Activated CD4-positive, CD25-positive, alpha-beta regulatory T cell treated with anti-CD3 and anti-CD28 coated beads, Interleukin-2, amount 50 U/mL, for 16 hours (primary cell): ENCODE results near the gene CD14.
"Not testable (repeated sequence)": the region's sequence is repeated elsewhere in the genome, so short reads cannot be mapped to it uniquely, and the experiment has no call there.

Experiments
- DNase-seq: peaks from one replicate; pipeline ENCODE4 v3.0.0-alpha.2; 2020; ENCODE audit warnings: low read depth, low spot score

The CD14 gene

GRCh38 chr5:140635291-140636257 lies 2.6 kb upstream of the CD14 start:
- no peak for DNase-seq

DNA sequence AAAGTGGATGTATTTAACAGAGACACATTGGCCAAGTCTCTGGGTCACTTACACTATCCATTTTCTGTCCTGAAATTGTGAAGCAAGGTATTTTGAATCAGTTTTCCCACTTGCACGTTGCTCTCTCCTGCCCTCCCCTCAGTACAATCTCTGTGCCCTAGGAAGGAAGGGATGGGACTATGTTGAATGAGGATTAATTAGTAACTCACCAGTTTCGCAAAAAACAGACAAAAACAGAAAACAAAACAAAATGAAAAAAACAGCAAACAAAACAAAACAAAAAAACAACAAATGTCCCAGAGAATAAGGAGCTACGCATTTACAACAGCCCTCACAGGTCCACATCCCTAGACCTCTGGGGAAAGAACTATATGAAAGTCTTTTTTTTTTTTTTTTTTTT lies 1.1 kb upstream of the CD14 start:
- no peak for DNase-seq

GRCh38 chr5:140633501-140633900 lies 526 bp upstream of the CD14 start:
- DNase-seq: no peak

GRCh38 chr5:140632366-140633020 lies 482 bp downstream of the CD14 start:
- DNase-seq: no peak

- no peak for DNase-seq
Measured at GRCh38 chr5:140631831-140632365, 1.1 kb downstream of the CD14 start.

GRCh38 chr5:140631036-140631417 lies 1.9 kb downstream of the CD14 start:
- no peak for DNase-seq

DNA sequence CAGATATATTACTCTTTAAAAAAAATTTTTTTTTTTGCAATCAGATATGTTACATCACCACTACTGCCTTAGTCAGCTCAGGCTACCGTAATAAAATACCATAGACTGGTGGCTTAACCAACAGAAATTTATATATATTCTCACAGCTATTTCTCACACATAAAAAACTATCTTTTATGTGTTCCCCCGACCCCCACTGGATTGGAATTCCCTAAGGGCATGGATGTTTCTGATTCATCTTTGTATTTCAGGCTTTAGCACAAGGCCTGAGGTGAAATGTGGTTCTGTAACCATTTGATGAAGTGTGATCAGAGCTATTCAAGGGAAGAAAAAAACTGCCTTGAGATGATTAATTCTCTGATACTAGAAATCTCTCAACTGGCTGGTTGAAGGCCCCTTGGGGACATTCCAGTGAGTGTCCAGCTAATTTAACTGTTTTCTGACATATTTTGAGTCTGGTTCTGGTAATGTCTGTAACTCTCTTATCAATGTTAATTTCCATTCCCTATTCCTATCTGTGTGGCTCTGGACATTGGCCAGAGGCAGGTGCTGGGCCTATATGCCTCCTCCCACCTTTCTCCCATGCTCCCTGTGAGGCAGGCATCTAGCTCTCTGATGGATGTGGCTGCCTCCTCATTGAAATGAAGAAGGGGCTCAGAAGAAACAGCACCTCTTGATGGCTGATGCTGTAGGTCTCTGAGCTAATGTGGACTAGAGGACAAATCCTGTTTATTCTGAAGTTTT lies 2.5 kb downstream of the CD14 start:
- no peak for DNase-seq

GRCh38 chr5:140628711-140629110 lies 4.3 kb downstream of the CD14 start:
- no peak for DNase-seq

DNA sequence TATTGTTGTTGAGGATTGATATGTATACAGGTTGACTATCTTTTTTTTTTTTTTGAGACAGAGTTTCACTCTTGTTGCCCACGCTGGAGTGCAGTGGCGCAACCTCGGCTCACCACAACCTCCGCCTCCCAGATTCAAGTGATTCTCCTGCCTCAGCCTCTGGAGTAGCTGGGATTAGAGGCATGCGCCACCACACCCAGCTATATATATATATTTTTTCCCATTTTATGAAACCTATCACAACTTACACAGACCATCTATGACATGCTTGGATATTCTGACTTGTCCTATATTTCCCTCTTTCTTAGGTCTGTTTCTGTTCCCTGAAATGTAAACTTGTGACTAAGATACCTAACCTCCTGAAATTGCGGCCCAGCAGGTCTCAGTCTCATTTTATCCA lies 5.0 kb downstream of the CD14 start:
- DNase-seq: no peak

- not testable (repeated sequence) for DNase-seq
Measured at GRCh38 chr5:140624886-140625285, 8.1 kb downstream of the CD14 start.

DNA sequence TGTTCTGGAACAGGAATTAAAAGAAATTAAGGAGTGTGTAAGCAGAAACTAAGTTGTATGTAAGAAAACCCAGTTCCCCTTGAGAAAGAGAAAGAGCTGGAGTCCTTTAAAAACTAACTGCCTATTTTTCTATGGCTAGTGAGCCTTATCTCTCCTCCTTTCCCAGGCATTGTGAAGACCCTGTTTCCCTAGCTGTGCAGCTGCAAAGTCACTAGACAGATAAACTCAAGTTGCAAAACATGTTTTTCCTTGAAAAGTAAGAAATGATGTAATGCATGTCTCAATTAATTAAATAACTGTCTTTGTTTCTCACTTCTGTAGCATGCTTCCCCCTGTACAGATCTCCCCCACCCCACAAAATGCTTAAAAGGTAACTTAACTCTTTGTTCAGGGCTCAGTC lies 9.9 kb downstream of the CD14 start:
- not testable (repeated sequence) for DNase-seq

DNA sequence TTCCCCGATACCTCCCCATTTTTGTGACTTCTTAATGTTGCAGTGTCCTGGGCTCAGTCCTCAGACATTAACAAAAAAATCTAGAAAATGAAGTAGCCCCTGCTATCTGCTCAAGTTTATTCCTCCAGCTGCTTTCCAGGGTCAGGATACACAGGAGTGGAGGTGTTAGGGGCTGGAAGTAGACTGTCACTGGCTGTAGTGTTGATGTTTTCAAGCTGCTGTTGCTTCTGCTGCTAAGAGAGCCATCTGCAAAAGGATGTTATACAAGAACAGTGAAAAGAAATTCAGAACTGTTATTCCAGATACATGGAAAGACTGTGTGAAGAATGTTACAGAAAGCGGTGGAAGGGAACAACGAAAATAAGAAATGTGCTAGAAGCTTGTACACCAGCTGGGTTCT lies 10.7 kb downstream of the CD14 start:
- DNase-seq: no peak

GRCh38 chr5:140611020-140611521 lies 21.9 kb downstream of the CD14 start:
- no peak for DNase-seq

DNA sequence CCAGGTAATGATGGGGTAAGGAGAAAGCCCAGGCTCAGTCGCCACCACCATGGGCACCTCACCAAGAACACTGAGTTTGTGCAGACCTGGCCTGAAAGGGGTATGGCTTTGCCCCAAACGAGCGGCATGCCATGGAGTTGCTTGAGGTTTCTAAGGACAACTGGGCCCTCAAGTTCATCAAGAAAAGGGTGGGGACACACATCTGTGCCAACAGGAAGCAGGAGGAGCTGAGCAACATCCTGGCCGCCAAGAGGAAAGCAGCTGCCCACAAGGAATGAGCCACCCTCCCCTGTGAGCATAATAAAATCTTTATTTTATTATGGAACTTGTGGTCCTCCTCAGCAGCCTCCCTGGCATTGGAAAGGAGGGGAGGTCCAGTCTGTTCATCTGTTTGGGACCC lies 23.8 kb downstream of the CD14 start:
- no peak for DNase-seq

- DNase-seq: no peak
Measured at GRCh38 chr5:140608722-140609121, 24.3 kb downstream of the CD14 start.

GRCh38 chr5:140607031-140607430 lies 25.9 kb downstream of the CD14 start:
- no peak for DNase-seq

GRCh38 chr5:140605879-140606278 lies 27.1 kb downstream of the CD14 start:
- DNase-seq: no peak

DNA sequence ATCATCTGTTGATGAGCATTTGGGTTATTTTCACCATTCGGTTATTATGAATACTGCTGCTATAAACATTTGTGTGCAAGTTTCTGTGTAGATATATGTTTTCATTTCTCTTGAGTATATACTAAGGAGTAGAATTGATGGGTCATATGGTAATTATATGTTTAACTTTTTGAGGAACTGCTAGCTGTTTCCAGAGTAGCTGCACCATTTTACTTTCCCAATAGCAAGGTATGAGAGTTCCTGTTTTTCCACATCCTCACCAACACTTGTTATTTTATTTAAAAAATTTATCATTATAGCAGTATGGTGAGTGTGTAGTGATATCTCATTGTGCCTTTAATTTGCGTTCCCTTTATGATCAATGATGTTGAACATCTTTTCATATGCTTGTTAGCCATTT lies 29.2 kb downstream of the CD14 start:
- no peak for DNase-seq

DNA sequence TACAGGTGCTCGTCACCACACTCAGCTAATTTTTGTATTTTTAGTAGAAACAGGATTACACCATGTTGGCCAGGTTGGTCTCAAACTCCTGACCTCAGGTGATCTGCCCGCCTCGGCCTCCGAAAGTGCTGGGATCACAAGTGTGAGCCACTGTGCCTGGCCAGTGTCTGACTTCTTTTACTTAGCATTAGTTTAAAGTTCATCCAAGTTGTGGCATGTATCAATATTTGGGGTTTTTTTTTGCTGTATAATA lies 29.6 kb downstream of the CD14 start:
- DNase-seq: not testable (repeated sequence)

DNA sequence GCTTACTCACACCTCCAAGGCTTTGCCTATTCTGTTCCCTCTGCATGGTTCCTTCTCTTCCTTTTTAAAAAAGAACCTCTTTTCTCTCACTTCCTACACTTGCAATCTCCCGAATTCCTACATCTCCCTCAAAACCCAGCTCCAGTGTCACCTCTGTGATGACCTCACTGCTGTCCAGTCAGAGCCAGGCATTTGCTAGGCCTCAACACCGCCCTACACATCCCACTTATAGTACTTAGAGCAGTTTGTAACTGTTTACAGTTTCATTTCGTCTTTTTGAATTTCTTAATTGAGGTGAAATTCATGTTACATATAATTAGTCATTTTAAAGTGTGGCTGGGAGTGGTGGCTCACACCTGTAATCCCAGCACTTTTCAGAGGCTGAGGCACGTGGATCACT lies 30.8 kb downstream of the CD14 start:
- no peak for DNase-seq

- no peak for DNase-seq
Measured at GRCh38 chr5:140600096-140600495, 32.9 kb downstream of the CD14 start.

DNA sequence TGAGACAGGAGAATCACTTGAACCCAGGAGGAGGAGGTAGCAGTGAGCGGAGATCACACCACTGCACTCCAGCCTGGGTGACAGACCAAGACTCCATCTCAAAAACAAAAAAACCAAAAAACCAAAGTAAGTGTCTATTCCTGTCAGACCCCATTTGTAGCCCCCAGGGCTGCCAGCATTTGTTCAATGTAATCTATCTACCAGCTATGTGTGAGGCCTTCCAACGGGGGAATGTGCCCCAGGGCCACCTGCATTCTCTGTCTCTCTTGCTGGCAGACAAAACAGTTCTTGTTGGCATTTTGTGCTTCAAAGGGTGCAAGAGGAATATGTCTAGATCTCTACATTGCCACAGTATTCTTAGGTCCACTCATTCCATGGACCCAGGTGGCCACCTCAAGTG lies 34.1 kb downstream of the CD14 start:
- DNase-seq: no peak
